ENCODE results near the gene AFF1.

- TF ChIP-seq, protein P1, sequence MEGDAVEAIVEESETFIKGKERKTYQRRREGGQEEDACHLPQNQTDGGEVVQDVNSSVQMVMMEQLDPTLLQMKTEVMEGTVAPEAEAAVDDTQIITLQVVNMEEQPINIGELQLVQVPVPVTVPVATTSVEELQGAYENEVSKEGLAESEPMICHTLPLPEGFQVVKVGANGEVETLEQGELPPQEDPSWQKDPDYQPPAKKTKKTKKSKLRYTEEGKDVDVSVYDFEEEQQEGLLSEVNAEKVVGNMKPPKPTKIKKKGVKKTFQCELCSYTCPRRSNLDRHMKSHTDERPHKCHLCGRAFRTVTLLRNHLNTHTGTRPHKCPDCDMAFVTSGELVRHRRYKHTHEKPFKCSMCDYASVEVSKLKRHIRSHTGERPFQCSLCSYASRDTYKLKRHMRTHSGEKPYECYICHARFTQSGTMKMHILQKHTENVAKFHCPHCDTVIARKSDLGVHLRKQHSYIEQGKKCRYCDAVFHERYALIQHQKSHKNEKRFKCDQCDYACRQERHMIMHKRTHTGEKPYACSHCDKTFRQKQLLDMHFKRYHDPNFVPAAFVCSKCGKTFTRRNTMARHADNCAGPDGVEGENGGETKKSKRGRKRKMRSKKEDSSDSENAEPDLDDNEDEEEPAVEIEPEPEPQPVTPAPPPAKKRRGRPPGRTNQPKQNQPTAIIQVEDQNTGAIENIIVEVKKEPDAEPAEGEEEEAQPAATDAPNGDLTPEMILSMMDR (IDR thresholded peaks at IDR 0.05), result no peak
- TF ChIP-seq POLR2A (IDR thresholded peaks at IDR 0.05), result no peak
Observed at GRCh38 chr4:87112063-87112462, 177.3 kb downstream of the AFF1 start.
